ENCODE data around the gene TAS1R3.

DNA sequence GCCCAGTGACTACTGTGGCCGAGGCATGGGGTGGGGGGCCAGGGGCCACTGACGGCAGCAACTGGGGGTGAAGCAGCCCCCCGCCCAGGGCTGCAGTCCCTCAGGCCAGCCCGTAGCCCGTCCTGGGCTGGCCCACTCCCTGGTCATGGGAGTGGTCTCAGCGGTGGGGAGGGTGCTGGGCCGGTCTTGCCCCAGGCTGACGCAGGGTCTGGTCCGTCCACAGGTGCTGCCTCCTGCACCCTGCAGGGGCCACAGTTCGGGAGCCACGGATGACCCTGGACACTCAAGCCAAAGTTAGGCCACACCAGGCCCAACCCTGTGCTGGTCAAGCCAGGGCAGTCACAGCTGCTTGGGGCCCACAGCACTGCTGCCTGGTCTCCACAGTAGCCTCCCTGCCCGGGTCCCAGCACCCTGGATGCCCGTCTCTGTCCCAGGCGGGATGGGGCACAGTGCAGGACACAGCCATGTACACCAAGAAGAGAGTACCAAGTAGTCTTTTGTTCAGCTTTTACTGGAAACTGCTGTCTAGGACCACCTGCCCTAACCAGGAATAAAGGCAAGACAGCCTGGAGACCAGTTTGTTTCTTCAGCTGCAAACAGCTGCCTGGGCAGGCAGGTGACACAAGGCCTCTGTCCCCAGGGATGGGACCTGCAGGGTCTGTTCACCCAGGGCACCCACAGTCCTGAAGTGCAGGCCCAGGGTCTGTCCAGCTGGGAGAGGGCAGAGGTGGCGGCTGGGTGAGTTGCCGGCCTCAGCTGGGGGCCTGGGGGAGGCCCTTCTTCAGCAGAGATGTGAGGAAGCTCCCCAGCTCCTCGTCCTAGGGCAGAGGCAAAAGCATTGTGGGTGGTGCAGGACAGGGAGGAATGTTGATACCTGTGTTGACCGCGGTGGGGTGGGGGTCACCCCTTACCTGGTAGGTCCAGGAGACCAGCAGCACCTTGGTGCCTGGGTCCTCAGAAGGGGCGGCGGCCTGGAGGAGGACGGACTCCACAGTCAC lies 19.7 kb upstream of the TAS1R3 start:
- TF ChIP-seq, protein P1, sequence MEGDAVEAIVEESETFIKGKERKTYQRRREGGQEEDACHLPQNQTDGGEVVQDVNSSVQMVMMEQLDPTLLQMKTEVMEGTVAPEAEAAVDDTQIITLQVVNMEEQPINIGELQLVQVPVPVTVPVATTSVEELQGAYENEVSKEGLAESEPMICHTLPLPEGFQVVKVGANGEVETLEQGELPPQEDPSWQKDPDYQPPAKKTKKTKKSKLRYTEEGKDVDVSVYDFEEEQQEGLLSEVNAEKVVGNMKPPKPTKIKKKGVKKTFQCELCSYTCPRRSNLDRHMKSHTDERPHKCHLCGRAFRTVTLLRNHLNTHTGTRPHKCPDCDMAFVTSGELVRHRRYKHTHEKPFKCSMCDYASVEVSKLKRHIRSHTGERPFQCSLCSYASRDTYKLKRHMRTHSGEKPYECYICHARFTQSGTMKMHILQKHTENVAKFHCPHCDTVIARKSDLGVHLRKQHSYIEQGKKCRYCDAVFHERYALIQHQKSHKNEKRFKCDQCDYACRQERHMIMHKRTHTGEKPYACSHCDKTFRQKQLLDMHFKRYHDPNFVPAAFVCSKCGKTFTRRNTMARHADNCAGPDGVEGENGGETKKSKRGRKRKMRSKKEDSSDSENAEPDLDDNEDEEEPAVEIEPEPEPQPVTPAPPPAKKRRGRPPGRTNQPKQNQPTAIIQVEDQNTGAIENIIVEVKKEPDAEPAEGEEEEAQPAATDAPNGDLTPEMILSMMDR (IDR thresholded peaks at IDR 0.05), result no peak
- TF ChIP-seq POLR2A (IDR thresholded peaks at IDR 0.05), result no peak

All from adrenal gland (tissue), 5 donors.